ENCODE measurements around the gene TXK. TPM values are rescaled to one million over a fixed set of nuclear protein-coding genes. Genes with fewer than 3 reads are reported as not detected.

TXK gene
- total RNA-seq, 3 donors from 2014 or later (not counting 1 experiment from before 2014, with no cell fraction given): 197 to 338 (median 225) TPM

GRCh38 chr4:48152259-48152658, 18.2 kb upstream of the TXK start:
- ATAC-seq: no peak
- H3K4me3 Mint-ChIP-seq: no peak overlapping the region
- peaks cover 31% of the 10 kb centered on the region for H3K36me3 Mint-ChIP-seq
- Histone ChIP-seq H3K27me3 (ENCODE audit: control insufficient read depth, insufficient read depth, low read length) (no peaks in the 10 kb centered on the region), H3K4me3 (ENCODE audit: low read length) (no peak overlapping the region), H3K27ac (ENCODE audit: low read length) (no peak overlapping the region), H3K9me3 (ENCODE audit: control insufficient read depth, insufficient read depth, low read length) (peaks cover 6% of the 10 kb centered on the region), H3K4me1 (ENCODE audit: control insufficient read depth, insufficient read depth, low read length) (no peaks in the 10 kb centered on the region), H3K36me3 (ENCODE audit: control insufficient read depth, insufficient read depth, low read length) (peaks cover 18% of the 10 kb centered on the region)
- intact Hi-C loops (cut with micrococcal nuclease): no loop called here
- H3K27me3 Mint-ChIP-seq (ENCODE audit: low read depth in 2 of 2): no peaks in the 10 kb centered on the region
- DNase-seq: no peak
- H3K9me3 Mint-ChIP-seq: peaks cover 3 to 7% of the 10 kb centered on the region in 2 donors
- WGBS (ENCODE audit: insufficient coverage): no CpG with 5 or more reads among the region's 5 CpGs
- no peak for TF ChIP-seq CTCF (IDR thresholded peaks at IDR 0.05)
- no peak overlapping the region for H3K27ac Mint-ChIP-seq
- H3K4me1 Mint-ChIP-seq: no peaks in the 10 kb centered on the region

GRCh38 chr4:48149827-48150370, 15.8 kb upstream of the TXK start:
- Histone ChIP-seq H3K9me3 (ENCODE audit: control insufficient read depth, insufficient read depth, low read length) (peaks cover 3% of the 10 kb centered on the region), H3K4me1 (ENCODE audit: control insufficient read depth, insufficient read depth, low read length) (no peaks in the 10 kb centered on the region), H3K27ac (ENCODE audit: low read length) (no peak overlapping the region), H3K27me3 (ENCODE audit: control insufficient read depth, insufficient read depth, low read length) (no peaks in the 10 kb centered on the region), H3K4me3 (ENCODE audit: low read length) (no peak overlapping the region), H3K36me3 (ENCODE audit: control insufficient read depth, insufficient read depth, low read length) (peaks cover 7% of the 10 kb centered on the region)
- Mint-ChIP-seq H3K27me3 (ENCODE audit: low read depth in 2 of 2) (no peaks in the 10 kb centered on the region), H3K4me1 (no peaks in the 10 kb centered on the region), H3K36me3 (peaks cover 10% of the 10 kb centered on the region), H3K27ac (no peak overlapping the region), H3K9me3 (peaks cover 3 to 5% of the 10 kb centered on the region in 2 donors), H3K4me3 (no peak overlapping the region)
- intact Hi-C loops (cut with micrococcal nuclease): no loop called here
- DNase-seq (no peak), ATAC-seq (no peak)
- WGBS (ENCODE audit: insufficient coverage): over 99% methylated on average over 3 of the region's 3 CpGs
- no peak for TF ChIP-seq CTCF (IDR thresholded peaks at IDR 0.05)

- H3K27ac ChIP-seq (ENCODE audit: low read length): no peak overlapping the region
- no peak overlapping the region for H3K4me3 ChIP-seq (ENCODE audit: low read length)
- no peaks in the 10 kb centered on the region for H3K4me1 ChIP-seq (ENCODE audit: control insufficient read depth, insufficient read depth, low read length)
- DNase-seq (no peak), ATAC-seq (no peak)
- no peak overlapping the region for H3K4me3 Mint-ChIP-seq
- H3K4me1 Mint-ChIP-seq: no peaks in the 10 kb centered on the region
- intact Hi-C loops (cut with micrococcal nuclease): no loop called here
- WGBS (ENCODE audit: insufficient coverage): no CpG with 5 or more reads among the region's 1 CpG
- no peaks in the 10 kb centered on the region for H3K9me3 ChIP-seq (ENCODE audit: control insufficient read depth, insufficient read depth, low read length)
- H3K27me3 ChIP-seq (ENCODE audit: control insufficient read depth, insufficient read depth, low read length): no peaks in the 10 kb centered on the region
- H3K36me3 ChIP-seq (ENCODE audit: control insufficient read depth, insufficient read depth, low read length): peaks cover 6% of the 10 kb centered on the region
- no peaks in the 10 kb centered on the region for H3K27me3 Mint-ChIP-seq (ENCODE audit: low read depth in 2 of 2)
- no peak overlapping the region for H3K27ac Mint-ChIP-seq
- H3K9me3 Mint-ChIP-seq: no peaks in the 10 kb centered on the region
- no peak for TF ChIP-seq CTCF (IDR thresholded peaks at IDR 0.05)
- H3K36me3 Mint-ChIP-seq: no peaks in the 10 kb centered on the region
Observed at GRCh38 chr4:48147621-48148020, 13.6 kb upstream of the TXK start.

GRCh38 chr4:48141048-48141447, 7.0 kb upstream of the TXK start:
- TF ChIP-seq CTCF (IDR thresholded peaks at IDR 0.05): peak; percentile 71
- Mint-ChIP-seq H3K9me3 (no peaks in the 10 kb centered on the region), H3K36me3 (no peaks in the 10 kb centered on the region), H3K4me1 (peaks cover 46 to 50% of the 10 kb centered on the region in 2 donors), H3K27ac (peak overlapping the region in 1 of 2 donors; percentile 91), H3K4me3 (no peak overlapping the region), H3K27me3 (ENCODE audit: low read depth in 2 of 2) (no peaks in the 10 kb centered on the region)
- DNase-seq (peak in 1 of 2 donors; percentile 77), ATAC-seq (peak; percentile 75 to 79 (median 75))
- H3K4me1 ChIP-seq (ENCODE audit: control insufficient read depth, insufficient read depth, low read length): peaks cover 41% of the 10 kb centered on the region
- peaks cover 2% of the 10 kb centered on the region for H3K36me3 ChIP-seq (ENCODE audit: control insufficient read depth, insufficient read depth, low read length)
- H3K27ac ChIP-seq (ENCODE audit: low read length): no peak overlapping the region
- no peak overlapping the region for H3K4me3 ChIP-seq (ENCODE audit: low read length)
- WGBS (ENCODE audit: insufficient coverage): 36% methylated on average over 1 of the region's 2 CpGs
- H3K27me3 ChIP-seq (ENCODE audit: control insufficient read depth, insufficient read depth, low read length): no peaks in the 10 kb centered on the region
- no peaks in the 10 kb centered on the region for H3K9me3 ChIP-seq (ENCODE audit: control insufficient read depth, insufficient read depth, low read length)
- intact Hi-C loops (cut with micrococcal nuclease): loop anchor here (1.0 kb wide), 2 partner anchors 13 to 108 kb away; no protein-coding TSS in a partner anchor
